ENCODE results near the gene ING5.
"Not testable (repeated sequence)": the region's sequence is repeated elsewhere in the genome, so short reads cannot be mapped to it uniquely, and the experiment has no call there.

DNA sequence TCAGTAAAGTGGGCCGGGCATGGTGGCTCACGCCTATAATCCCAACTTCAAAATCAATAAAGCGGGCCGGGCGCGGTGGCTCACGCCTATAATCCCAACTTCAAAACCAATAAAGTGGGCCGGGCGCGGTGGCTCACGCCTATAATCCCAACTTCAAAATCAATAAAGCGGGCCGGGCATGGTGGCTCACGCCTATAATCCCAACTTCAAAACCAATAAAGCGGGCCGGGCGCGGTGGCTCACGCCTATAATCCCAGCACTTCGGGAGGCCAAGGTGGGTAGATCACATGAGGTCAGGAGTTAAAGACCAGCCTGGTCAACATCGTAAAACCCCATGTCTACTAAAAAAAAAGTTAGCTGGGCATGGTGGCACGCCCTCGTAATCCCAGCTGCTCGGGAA, 39.1 kb upstream of the ING5 start:
- TF ChIP-seq, protein P1, sequence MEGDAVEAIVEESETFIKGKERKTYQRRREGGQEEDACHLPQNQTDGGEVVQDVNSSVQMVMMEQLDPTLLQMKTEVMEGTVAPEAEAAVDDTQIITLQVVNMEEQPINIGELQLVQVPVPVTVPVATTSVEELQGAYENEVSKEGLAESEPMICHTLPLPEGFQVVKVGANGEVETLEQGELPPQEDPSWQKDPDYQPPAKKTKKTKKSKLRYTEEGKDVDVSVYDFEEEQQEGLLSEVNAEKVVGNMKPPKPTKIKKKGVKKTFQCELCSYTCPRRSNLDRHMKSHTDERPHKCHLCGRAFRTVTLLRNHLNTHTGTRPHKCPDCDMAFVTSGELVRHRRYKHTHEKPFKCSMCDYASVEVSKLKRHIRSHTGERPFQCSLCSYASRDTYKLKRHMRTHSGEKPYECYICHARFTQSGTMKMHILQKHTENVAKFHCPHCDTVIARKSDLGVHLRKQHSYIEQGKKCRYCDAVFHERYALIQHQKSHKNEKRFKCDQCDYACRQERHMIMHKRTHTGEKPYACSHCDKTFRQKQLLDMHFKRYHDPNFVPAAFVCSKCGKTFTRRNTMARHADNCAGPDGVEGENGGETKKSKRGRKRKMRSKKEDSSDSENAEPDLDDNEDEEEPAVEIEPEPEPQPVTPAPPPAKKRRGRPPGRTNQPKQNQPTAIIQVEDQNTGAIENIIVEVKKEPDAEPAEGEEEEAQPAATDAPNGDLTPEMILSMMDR (IDR thresholded peaks at IDR 0.05), result not testable (repeated sequence)
- not testable (repeated sequence) for TF ChIP-seq POLR2A (IDR thresholded peaks at IDR 0.05)

Measured in uterus (tissue), 2 donors.